VCaP (cell line): ENCODE results near the gene OBP2A.

Source experiments
- H3K27ac ChIP-seq: fragments of 450-650 bp; 2 replicates; pipeline ENCODE4 v1.5.1; 2017
- TF ChIP-seq, protein P1 (sequence below): fragments of 450-650 bp; conservative IDR thresholded peaks from 2 replicates; pipeline ENCODE4 v1.5.1; 2017; ENCODE audit warnings: mild to moderate bottlenecking, moderate library complexity

The OBP2A gene

DNA sequence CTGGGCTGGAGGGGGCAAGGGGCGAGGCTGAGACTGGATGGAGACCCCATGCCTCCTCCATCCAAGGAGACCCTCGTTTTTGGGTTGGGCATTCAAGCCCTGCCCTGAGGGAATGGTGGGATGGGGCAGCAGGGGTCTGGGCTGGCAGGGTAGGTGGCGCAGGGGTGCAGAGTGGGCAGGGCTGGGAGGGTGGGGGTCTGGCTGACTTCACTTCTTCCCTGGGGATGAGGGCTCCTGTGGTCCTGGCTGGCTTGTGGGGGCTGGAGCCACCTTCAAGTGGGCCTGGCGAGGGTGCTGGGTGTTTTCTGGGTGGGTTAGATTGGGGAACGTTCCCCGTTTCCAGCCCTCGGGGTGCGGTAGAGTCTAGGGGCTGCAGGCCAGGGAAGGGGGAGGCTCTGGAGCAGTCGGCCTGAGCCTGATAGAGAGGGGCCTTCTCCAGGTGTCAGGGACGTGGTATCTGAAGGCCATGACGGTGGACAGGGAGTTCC is 24.3 kb upstream of the OBP2A start:
- H3K27ac ChIP-seq = no peak overlapping the region
- TF ChIP-seq, protein P1, sequence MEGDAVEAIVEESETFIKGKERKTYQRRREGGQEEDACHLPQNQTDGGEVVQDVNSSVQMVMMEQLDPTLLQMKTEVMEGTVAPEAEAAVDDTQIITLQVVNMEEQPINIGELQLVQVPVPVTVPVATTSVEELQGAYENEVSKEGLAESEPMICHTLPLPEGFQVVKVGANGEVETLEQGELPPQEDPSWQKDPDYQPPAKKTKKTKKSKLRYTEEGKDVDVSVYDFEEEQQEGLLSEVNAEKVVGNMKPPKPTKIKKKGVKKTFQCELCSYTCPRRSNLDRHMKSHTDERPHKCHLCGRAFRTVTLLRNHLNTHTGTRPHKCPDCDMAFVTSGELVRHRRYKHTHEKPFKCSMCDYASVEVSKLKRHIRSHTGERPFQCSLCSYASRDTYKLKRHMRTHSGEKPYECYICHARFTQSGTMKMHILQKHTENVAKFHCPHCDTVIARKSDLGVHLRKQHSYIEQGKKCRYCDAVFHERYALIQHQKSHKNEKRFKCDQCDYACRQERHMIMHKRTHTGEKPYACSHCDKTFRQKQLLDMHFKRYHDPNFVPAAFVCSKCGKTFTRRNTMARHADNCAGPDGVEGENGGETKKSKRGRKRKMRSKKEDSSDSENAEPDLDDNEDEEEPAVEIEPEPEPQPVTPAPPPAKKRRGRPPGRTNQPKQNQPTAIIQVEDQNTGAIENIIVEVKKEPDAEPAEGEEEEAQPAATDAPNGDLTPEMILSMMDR = no peak

DNA sequence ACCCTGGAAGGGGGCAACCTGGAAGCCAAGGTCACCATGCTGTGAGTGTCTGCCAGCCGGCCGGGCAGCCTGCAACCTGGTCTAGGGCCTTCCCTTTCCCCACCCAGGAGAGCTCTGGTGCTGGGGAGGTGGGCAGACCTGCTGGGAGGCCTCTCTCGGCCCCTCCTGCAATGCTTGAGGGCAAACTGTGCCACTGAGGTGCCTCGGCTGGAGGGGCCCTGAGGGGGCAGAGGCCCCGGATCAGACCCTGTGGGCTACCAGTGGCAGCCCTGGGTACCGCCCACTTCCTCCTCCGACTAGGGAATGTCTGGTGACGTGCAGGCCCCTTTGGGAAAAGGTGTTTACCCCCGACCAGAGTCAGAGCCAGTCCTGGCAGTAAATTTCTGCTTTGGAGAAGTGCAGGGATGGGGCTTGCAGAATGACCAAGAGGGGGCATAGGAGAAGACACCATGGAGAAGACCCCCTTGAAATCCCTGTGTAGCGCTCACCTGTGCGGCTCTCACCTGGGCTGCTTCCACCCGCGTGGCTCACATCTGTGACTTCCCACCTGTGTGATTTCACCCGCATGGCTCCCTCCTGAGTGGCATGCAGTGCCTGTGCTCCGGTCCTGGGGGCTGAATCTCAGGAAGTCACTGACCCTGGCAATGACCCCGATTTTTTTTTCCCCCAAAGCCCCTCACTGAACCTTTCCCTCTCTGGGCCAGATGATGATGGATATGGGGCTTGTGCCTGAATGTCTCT is 23.6 kb upstream of the OBP2A start:
- no peak overlapping the region for H3K27ac ChIP-seq
- TF ChIP-seq, protein P1 = no peak

DNA sequence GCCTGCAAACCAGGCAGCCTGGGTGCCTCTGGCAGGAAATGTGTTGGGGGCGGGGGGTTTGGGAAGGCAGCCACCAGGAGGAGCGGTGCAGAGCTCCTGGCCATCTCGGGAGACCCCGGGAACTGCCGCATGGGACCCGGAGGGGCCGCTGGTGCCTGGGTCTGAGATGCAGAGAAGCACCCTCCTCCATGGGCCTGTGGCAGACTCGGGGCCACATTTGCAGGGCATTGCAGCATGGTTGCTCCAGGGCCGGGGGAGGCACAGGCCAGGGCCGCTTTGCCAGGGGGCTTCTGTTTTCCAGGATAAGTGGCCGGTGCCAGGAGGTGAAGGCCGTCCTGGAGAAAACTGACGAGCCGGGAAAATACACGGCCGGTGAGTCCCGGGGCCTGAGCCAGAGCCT is 23.0 kb upstream of the OBP2A start:
- no peak overlapping the region for H3K27ac ChIP-seq
- TF ChIP-seq, protein P1 = no peak

DNA sequence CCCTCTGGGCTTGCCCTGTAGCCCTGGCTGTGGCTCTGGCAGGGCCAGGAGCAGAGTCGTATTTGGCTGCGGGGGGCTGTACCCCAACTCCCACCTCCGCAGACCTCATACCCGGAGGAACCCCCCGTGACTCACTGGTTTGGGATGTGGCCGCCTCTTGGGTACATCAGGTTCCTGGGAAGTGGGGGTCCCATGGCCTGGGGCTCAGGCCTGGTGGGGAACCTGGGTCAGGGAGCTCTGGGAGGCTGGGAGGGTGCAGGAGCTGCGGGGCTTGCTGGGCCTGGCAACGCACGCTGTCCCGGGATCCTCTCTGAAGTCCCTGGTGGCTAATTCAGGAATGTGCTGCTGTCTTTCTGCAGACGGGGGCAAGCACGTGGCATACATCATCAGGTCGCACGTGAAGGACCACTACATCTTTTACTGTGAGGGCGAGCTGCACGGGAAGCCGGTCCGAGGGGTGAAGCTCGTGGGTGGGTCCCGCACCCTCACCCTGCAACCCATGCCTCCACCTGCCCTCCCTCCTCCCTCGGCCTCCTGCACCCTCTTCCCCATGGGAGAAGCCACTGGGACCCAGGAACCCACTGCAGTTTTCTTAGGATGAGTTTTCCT is 22.3 kb upstream of the OBP2A start:
- no peak overlapping the region for H3K27ac ChIP-seq

DNA sequence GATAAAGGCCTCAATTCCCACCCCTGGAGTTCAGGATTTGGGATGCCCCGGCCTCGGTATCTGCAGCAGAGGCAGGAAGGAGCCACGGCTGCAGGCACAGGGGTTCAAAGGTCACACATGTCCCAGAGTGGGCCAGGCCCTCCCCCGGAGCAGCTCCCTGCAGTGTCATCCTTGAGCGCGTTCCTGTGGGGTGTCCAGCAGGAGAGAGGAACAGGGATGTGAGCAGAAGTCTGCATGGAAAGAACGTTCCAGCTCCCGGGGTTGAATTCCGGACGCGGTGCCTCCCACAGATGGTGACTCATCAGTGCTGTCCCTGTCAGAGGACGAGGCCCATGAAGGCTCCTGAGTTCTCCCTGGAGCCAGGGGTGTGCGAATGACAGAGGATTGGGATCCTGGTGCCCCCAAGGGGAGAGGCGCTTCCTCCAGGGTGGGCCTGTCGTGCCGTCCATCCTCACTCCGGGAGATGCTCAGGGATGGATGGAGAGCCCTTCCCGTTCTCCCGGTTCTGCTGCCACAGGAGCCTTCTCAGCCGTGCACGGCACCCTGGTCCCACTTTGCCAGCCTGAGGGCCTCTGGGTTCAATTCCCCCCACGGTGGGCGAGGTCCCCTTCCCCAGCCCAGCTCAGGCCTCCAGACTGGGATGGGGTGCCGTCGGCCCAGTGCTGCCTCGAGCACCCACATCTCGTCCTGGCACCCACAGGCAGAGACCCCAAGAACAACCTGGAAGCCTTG is 21.6 kb upstream of the OBP2A start:
- H3K27ac ChIP-seq = no peak overlapping the region
- TF ChIP-seq, protein P1 = no peak

More for the DNA sequence above, 22.3 kb upstream of the OBP2A start:
- TF ChIP-seq, protein P1 = no peak

DNA sequence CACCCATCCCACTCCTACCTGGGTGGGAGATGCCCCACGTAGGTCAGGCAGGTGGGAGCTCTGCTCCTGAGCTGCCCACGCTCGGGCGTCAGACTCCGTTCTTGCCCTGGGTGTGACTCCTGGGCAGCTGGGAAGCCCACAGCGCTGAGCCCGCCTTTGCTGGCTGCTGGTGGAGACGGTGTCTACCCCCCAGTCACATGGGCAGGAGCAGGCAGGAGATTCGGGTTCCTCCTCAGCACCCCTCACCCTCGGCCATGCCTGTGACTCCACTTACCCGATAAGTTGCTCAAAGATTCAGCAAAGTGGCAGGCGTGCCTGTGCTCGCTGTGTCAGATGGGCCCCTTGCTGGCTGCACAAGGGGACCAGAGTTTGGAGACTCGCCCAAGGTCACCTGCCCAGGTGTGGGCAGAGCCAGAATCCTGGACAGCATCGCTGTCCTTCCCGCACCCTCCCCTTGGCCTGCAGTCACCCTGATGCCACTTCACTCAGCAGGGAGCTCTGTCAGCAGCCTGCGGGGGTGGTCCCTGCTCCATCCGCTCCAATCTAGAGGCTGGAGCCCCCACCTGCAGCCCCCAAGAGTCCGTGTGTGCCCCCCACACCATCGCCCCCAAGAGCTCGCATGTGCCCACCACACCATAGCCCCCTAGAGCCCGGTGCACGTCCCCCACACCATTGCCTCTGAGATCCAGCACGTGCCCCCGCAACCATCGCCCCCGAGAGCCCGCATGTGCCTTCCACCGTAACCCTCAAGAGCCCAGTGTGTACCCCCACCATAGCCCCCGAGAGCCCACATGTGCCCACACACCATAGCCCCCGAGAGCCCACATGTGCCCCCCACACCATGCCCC is 20.5 kb upstream of the OBP2A start:
- TF ChIP-seq, protein P1 = no peak
- H3K27ac ChIP-seq = no peak overlapping the region
